ENCODE results near the gene TOM1L2. TPM values are rescaled to one million over a fixed set of nuclear protein-coding genes. Genes with fewer than 3 reads are reported as not detected.
A peak's percentile ranks its signal among the peaks of the same experiment; 100 is the strongest.

Gene TOM1L2
- total and polyA plus RNA-seq, 2 donors from 2014 or later = 28.2 to 59.4 TPM

- Histone ChIP-seq H3K4me1 (ENCODE audit: control insufficient read depth in 2 of 3, insufficient read depth in 2 of 3, low read depth in 1 of 3, low read length in 3 of 3) (no peaks in the 10 kb centered on the region), H3K27me3 (ENCODE audit: control insufficient read depth, insufficient read depth, low read length) (no peaks in the 10 kb centered on the region), H3K4me3 (ENCODE audit: low read length in 3 of 3) (no peak overlapping the region), H3K9ac (ENCODE audit: low read length in 3 of 3) (no peak overlapping the region), H3K27ac (ENCODE audit: low read depth in 2 of 2, low read length in 2 of 2) (no peak overlapping the region), H3K9me3 (ENCODE audit: control insufficient read depth in 2 of 3, insufficient read depth in 1 of 3, low read length in 3 of 3) (no peaks in the 10 kb centered on the region), H3K36me3 (ENCODE audit: control insufficient read depth in 2 of 3, insufficient read depth in 3 of 3, low read length in 3 of 3) (peaks cover 0 to 25% (median 6%) of the 10 kb centered on the region in 3 donors)
- DNase-seq (peak in 1 of 5 donors; percentile 5), FAIRE-seq (no peak)
- TF ChIP-seq CTCF (IDR thresholded peaks at IDR 0.05; ENCODE audit: borderline replicate concordance, extremely low read depth, insufficient read depth) = no peak
- intact Hi-C loops (cut with DNase I) = loop anchor here (10.0 kb wide), 1 partner anchor 142 kb away; the partner anchor contains the start of genes ATPAF2 and GID4
Observed at GRCh38 chr17:17892731-17893130, 79.5 kb downstream of the TOM1L2 start.

- no peaks in the 10 kb centered on the region for H3K9me3 ChIP-seq (ENCODE audit: control insufficient read depth in 2 of 3, insufficient read depth in 1 of 3, low read length in 3 of 3)
- no peaks in the 10 kb centered on the region for H3K27me3 ChIP-seq (ENCODE audit: control insufficient read depth, insufficient read depth, low read length)
- intact Hi-C loops (cut with DNase I) = loop anchor here (10.0 kb wide), 1 partner anchor 143 kb away; the partner anchor contains the start of genes ATPAF2 and GID4
- FAIRE-seq (no peak), DNase-seq (peak in 1 of 5 donors; percentile 63)
- no peak for TF ChIP-seq CTCF (IDR thresholded peaks at IDR 0.05; ENCODE audit: borderline replicate concordance, extremely low read depth, insufficient read depth)
- H3K27ac ChIP-seq (ENCODE audit: low read depth in 2 of 2, low read length in 2 of 2) = no peak overlapping the region
- peaks cover 0 to 25% (median 6%) of the 10 kb centered on the region in 3 donors for H3K36me3 ChIP-seq (ENCODE audit: control insufficient read depth in 2 of 3, insufficient read depth in 3 of 3, low read length in 3 of 3)
- no peaks in the 10 kb centered on the region for H3K4me1 ChIP-seq (ENCODE audit: control insufficient read depth in 2 of 3, insufficient read depth in 2 of 3, low read depth in 1 of 3, low read length in 3 of 3)
- H3K4me3 ChIP-seq (ENCODE audit: low read length in 3 of 3) = no peak overlapping the region
- no peak overlapping the region for H3K9ac ChIP-seq (ENCODE audit: low read length in 3 of 3)
Observed at GRCh38 chr17:17892009-17892408, 80.2 kb downstream of the TOM1L2 start.

GRCh38 chr17:17890773-17891759, 81.1 kb downstream of the TOM1L2 start:
- H3K9me3 ChIP-seq (ENCODE audit: control insufficient read depth in 2 of 3, insufficient read depth in 1 of 3, low read length in 3 of 3) = no peaks in the 10 kb centered on the region
- no peaks in the 10 kb centered on the region for H3K27me3 ChIP-seq (ENCODE audit: control insufficient read depth, insufficient read depth, low read length)
- peaks cover 0 to 25% (median 6%) of the 10 kb centered on the region in 3 donors for H3K36me3 ChIP-seq (ENCODE audit: control insufficient read depth in 2 of 3, insufficient read depth in 3 of 3, low read length in 3 of 3)
- peak; percentile 47 to 67 (median 56) for DNase-seq
- H3K4me1 ChIP-seq (ENCODE audit: control insufficient read depth in 2 of 3, insufficient read depth in 2 of 3, low read depth in 1 of 3, low read length in 3 of 3) = no peaks in the 10 kb centered on the region
- intact Hi-C loops (cut with DNase I) = loop anchor here (10.0 kb wide), 1 partner anchor 144 kb away; the partner anchor contains the start of genes ATPAF2 and GID4
- no peak overlapping the region for H3K9ac ChIP-seq (ENCODE audit: low read length in 3 of 3)
- no peak for FAIRE-seq
- H3K27ac ChIP-seq (ENCODE audit: low read depth in 2 of 2, low read length in 2 of 2) = no peak overlapping the region
- peak; percentile 67 for TF ChIP-seq CTCF (IDR thresholded peaks at IDR 0.05; ENCODE audit: borderline replicate concordance, extremely low read depth, insufficient read depth)
- no peak overlapping the region for H3K4me3 ChIP-seq (ENCODE audit: low read length in 3 of 3)

Data from kidney (tissue), 14 donors.